PC-9 (cell line): Measurements from ENCODE around the gene MCM9.

Experiments
- CTCF ChIP-seq: fragments of 200-600 bp; sonication (generic); conservative IDR thresholded peaks from 2 replicates; pipeline ENCODE4 v1.6.1; 2017; ENCODE audit warnings: mixed run types, antibody characterized with exemption, mild to moderate bottlenecking, moderate library complexity
- EZH2 ChIP-seq: fragments of 200-600 bp; sonication (generic); IDR thresholded peaks from 2 replicates; pipeline ENCODE4 v1.8.0; 2017; ENCODE audit warnings: antibody characterized with exemption, low read depth

GRCh38 chr6:118774581-118774980, 160.4 kb downstream of the MCM9 start:
- TF ChIP-seq CTCF (no peak), EZH2 (no peak)
